ENCODE data around the gene AMOT.

AMOT gene

GRCh38 chrX:112731793-112732192 is 108.8 kb downstream of the AMOT start:
- no peak for DNase-seq

Measured in NCI-H1694 (cell line).